ENCODE results near the gene FGR. TPM values are rescaled to one million over a fixed set of nuclear protein-coding genes. Genes with fewer than 3 reads are reported as not detected.

The FGR gene
- total and polyA plus RNA-seq, 2 experiments from 2014 or later: 0.18 TPM; not detected in 1

DNA sequence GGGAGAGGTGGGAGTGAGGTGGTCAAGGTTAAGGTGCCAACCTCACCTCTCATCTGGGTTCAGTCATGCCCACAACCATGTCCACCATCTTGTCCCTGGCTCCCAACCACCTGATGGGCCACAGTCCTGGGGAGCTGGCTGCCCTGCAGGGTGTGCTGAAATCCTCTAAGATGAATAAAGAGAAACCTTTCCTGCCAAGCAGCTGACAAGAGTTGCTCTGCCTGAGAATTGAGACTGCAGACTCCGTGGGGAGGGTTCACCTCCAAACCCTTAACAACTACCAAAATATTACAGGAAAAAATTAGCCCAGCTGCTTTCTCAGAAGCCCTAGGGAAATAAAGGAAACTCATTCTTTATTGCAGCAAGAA lies 15.2 kb upstream of the FGR start:
- Histone ChIP-seq H3K27ac (peak overlapping the region; percentile 24), H3K4me3 (no peak overlapping the region), H3K36me3 (no peaks in the 10 kb centered on the region), H3K27me3 (no peaks in the 10 kb centered on the region), H3K9me3 (ENCODE audit: low read depth) (no peaks in the 10 kb centered on the region), H3K4me1 (ENCODE audit: low read depth) (peaks cover 18% of the 10 kb centered on the region)
- no peak for TF ChIP-seq CTCF (IDR thresholded peaks at IDR 0.05; ENCODE audit: low read depth, low read length)
- no peak for DNase-seq (ENCODE audit: low read depth in 1 of 2, low spot score in 1 of 2)

GRCh38 chr1:27649306-27649635 lies 14.3 kb upstream of the FGR start:
- DNase-seq (ENCODE audit: low read depth in 1 of 2, low spot score in 1 of 2): no peak
- no peak for TF ChIP-seq CTCF (IDR thresholded peaks at IDR 0.05; ENCODE audit: low read depth, low read length)
- Histone ChIP-seq H3K27me3 (no peaks in the 10 kb centered on the region), H3K27ac (no peak overlapping the region), H3K9me3 (ENCODE audit: low read depth) (no peaks in the 10 kb centered on the region), H3K36me3 (no peaks in the 10 kb centered on the region), H3K4me1 (ENCODE audit: low read depth) (peaks cover 15% of the 10 kb centered on the region), H3K4me3 (no peak overlapping the region)

DNA sequence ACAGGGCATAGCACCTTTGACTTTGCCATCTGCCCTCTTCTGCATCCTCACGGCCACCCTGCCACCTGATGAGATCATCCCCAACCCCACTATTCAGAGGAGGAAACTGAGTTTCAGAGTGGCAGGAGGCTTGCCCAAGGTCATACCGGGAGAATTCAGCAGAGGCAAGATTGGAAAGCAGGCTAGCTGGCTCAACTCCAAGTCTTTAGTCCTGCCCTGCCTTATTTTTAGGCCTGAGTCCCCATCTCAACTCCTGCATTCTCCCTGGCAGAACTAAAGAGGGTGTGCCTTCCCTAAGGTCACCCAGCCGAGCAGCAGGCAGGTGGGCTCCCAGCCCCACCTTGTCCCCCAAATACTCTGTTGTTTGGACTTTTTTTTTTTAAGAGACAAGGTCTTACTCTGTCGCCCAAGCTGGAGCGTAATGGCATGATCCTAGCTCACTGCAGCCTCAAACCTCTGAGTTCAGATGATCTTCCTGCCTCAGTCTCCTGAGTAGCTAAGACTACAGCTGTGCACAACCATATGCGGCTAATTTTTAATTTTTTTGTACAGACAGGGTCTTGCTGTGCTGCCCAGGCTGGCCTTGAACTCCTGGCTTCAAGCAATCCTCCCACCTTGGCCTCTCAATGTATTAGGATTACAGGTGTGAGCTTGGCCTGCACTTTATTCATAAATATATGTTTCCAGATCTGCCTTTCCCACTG lies 13.8 kb upstream of the FGR start:
- H3K9me3 ChIP-seq (ENCODE audit: low read depth): no peaks in the 10 kb centered on the region
- no peak overlapping the region for H3K27ac ChIP-seq
- H3K36me3 ChIP-seq: no peaks in the 10 kb centered on the region
- H3K27me3 ChIP-seq: no peaks in the 10 kb centered on the region
- no peak for TF ChIP-seq CTCF (IDR thresholded peaks at IDR 0.05; ENCODE audit: low read depth, low read length)
- H3K4me3 ChIP-seq: no peak overlapping the region
- peaks cover 14% of the 10 kb centered on the region for H3K4me1 ChIP-seq (ENCODE audit: low read depth)
- peak; percentile 41 to 51 for DNase-seq (ENCODE audit: low read depth in 1 of 2, low spot score in 1 of 2)

- no peak for TF ChIP-seq CTCF (IDR thresholded peaks at IDR 0.05; ENCODE audit: low read depth, low read length)
- Histone ChIP-seq H3K4me3 (no peak overlapping the region), H3K27ac (no peak overlapping the region), H3K36me3 (no peaks in the 10 kb centered on the region), H3K4me1 (ENCODE audit: low read depth) (peaks cover 10% of the 10 kb centered on the region), H3K9me3 (ENCODE audit: low read depth) (no peaks in the 10 kb centered on the region), H3K27me3 (no peaks in the 10 kb centered on the region)
- DNase-seq (ENCODE audit: low read depth in 1 of 2, low spot score in 1 of 2): no peak
These were observed 12.3 kb upstream of the FGR start for GRCh38 chr1:27647328-27647727.

GRCh38 chr1:27646676-27647075 lies 11.7 kb upstream of the FGR start:
- no peaks in the 10 kb centered on the region for H3K27me3 ChIP-seq
- no peaks in the 10 kb centered on the region for H3K36me3 ChIP-seq
- no peak for TF ChIP-seq CTCF (IDR thresholded peaks at IDR 0.05; ENCODE audit: low read depth, low read length)
- no peak overlapping the region for H3K27ac ChIP-seq
- H3K4me1 ChIP-seq (ENCODE audit: low read depth): peaks cover 10% of the 10 kb centered on the region
- H3K9me3 ChIP-seq (ENCODE audit: low read depth): no peaks in the 10 kb centered on the region
- no peak for DNase-seq (ENCODE audit: low read depth in 1 of 2, low spot score in 1 of 2)
- no peak overlapping the region for H3K4me3 ChIP-seq

DNA sequence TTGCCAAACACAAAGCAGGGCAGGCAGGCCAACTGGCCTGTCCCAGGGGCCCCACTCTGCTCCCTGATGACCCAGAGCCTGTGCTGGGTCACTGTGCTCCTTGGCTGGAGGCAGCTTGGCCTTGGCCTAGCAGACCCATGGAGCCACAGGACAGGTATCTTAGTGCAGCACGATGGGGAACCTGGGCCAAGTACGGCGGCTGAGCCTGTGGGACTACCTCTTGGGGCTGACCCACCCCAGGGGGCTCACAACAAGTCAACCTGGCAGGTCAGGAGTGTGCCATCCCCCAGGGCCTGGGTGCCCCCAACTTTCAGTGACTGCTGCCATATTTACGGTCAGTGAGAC lies 10.1 kb upstream of the FGR start:
- Histone ChIP-seq H3K4me3 (no peak overlapping the region), H3K4me1 (ENCODE audit: low read depth) (peaks cover 2% of the 10 kb centered on the region), H3K27me3 (no peaks in the 10 kb centered on the region), H3K36me3 (no peaks in the 10 kb centered on the region), H3K27ac (no peak overlapping the region), H3K9me3 (ENCODE audit: low read depth) (no peaks in the 10 kb centered on the region)
- no peak for DNase-seq (ENCODE audit: low read depth in 1 of 2, low spot score in 1 of 2)
- no peak for TF ChIP-seq CTCF (IDR thresholded peaks at IDR 0.05; ENCODE audit: low read depth, low read length)

Measured in cardiac muscle cell (in vitro differentiated cells and primary cell).